DMS53 treated with DMSO at 0.1 percent for 48 hours (cell line): ENCODE results near the gene DIAPH2.

ENCODE experiments used
- DNase-seq: peaks from one replicate; lab custom pipeline; 2025; ENCODE audit not compliant: unreplicated experiment; lab: John Stamatoyannopoulos, UW

Gene DIAPH2

GRCh38 chrX:97284531-97284930, 599.9 kb downstream of the DIAPH2 start:
- no peak for DNase-seq

GRCh38 chrX:97290199-97290598, 605.6 kb downstream of the DIAPH2 start:
- no peak for DNase-seq

GRCh38 chrX:97294041-97294440, 609.4 kb downstream of the DIAPH2 start:
- no peak for DNase-seq

- no peak for DNase-seq
Measured at GRCh38 chrX:97295954-97296353, 611.3 kb downstream of the DIAPH2 start.

GRCh38 chrX:97306771-97307470, 622.3 kb downstream of the DIAPH2 start:
- no peak for DNase-seq

GRCh38 chrX:97308171-97308570, 623.5 kb downstream of the DIAPH2 start:
- DNase-seq, result no peak

GRCh38 chrX:97309487-97310116, 625.0 kb downstream of the DIAPH2 start:
- no peak for DNase-seq

GRCh38 chrX:97310373-97310772, 625.7 kb downstream of the DIAPH2 start:
- no peak for DNase-seq

GRCh38 chrX:97311066-97311778, 626.6 kb downstream of the DIAPH2 start:
- DNase-seq, result no peak

- DNase-seq, result no peak
Measured at GRCh38 chrX:97314345-97314744, 629.7 kb downstream of the DIAPH2 start.

- DNase-seq, result peak; percentile 28
Measured at GRCh38 chrX:97315939-97316338, 631.3 kb downstream of the DIAPH2 start.

- DNase-seq, result no peak
Measured at GRCh38 chrX:97320305-97320704, 635.7 kb downstream of the DIAPH2 start.

- no peak for DNase-seq
Measured at GRCh38 chrX:97322401-97322800, 637.8 kb downstream of the DIAPH2 start.

GRCh38 chrX:97326456-97326855, 641.8 kb downstream of the DIAPH2 start:
- DNase-seq, result no peak

- DNase-seq, result no peak
Measured at GRCh38 chrX:97328853-97329390, 644.3 kb downstream of the DIAPH2 start.

GRCh38 chrX:97330151-97330550, 645.5 kb downstream of the DIAPH2 start:
- no peak for DNase-seq

GRCh38 chrX:97332963-97333362, 648.3 kb downstream of the DIAPH2 start:
- DNase-seq, result no peak

GRCh38 chrX:97334850-97335249, 650.2 kb downstream of the DIAPH2 start:
- no peak for DNase-seq

- DNase-seq, result no peak
Measured at GRCh38 chrX:97344724-97345123, 660.1 kb downstream of the DIAPH2 start.

- no peak for DNase-seq
Measured at GRCh38 chrX:97358941-97359340, 674.3 kb downstream of the DIAPH2 start.

GRCh38 chrX:97363843-97364242, 679.2 kb downstream of the DIAPH2 start:
- DNase-seq, result no peak

GRCh38 chrX:97366237-97366636, 681.6 kb downstream of the DIAPH2 start:
- DNase-seq, result no peak
